GM18498 (cell line): ENCODE data around the gene WDR54.

Experiments
- ATAC-seq: cut with Tn5 transposase; IDR thresholded peaks from one replicate; pipeline ENCODE4 v1.9.1; 2021; ENCODE audit warnings: mild to moderate bottlenecking, moderate library complexity; ENCODE audit not compliant: unreplicated experiment

WDR54 gene

DNA sequence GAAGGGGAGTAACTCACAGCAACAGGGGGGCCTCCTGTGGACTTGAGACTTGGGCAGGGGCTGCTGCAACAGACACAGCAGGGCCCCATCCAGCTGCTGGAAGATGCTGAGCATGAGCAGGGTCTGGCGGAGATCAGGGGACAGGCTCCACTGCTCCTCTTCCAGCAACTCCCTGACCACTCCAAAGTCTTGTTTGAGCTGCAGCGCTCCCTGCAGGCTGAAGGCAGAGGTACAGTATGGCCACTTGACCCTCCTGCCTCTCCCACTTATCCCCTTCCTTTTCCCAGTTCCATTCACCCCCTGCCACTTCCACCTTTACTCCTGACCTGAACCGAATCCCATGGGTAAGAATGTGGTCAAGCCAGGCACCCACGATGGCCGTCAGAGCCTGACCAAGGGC is 53.4 kb downstream of the WDR54 start:
- no peak for ATAC-seq
